Natural killer cell (primary cell): ENCODE measurements around the gene TANC1. TPM values are rescaled to one million over a fixed set of nuclear protein-coding genes. Genes with fewer than 3 reads are reported as not detected.

ENCODE experiments used
- ATAC-seq, 3 donors: fragments of 150-1000 bp in 2 of 3; fragments of 200-7000 bp in 1 of 3; cut with Tn5 transposase; 1 replicate in 1 of 3; 2 replicates in 2 of 3; pipeline ENCODE4 v1.10.0; 2021; ENCODE audit warnings: mild to moderate bottlenecking in 2 of 3, moderate library complexity in 2 of 3
- DNase-seq, 2 donors: peaks; one replicate each; pipeline versions ENCODE4 v3.0.0 to v3.0.0-alpha.2; 2013 to 2021; ENCODE audit warnings: mixed read lengths in 1 of 2
- H3K27ac ChIP-seq: one replicate; pipeline ENCODE4 v1.5.1; 2013; ENCODE audit warnings: mild to moderate bottlenecking, low read length
- H3K27me3 ChIP-seq: one replicate; pipeline ENCODE4 v1.6.1; 2013; ENCODE audit warnings: low read length; ENCODE audit not compliant: control insufficient read depth, insufficient read depth
- H3K36me3 ChIP-seq: one replicate; pipeline ENCODE4 v1.6.1; 2013; ENCODE audit warnings: low read length; ENCODE audit not compliant: control insufficient read depth, insufficient read depth
- H3K4me1 ChIP-seq: one replicate; pipeline ENCODE4 v1.6.1; 2013; ENCODE audit warnings: low read length; ENCODE audit not compliant: control insufficient read depth, insufficient read depth
- H3K4me3 ChIP-seq: one replicate; pipeline ENCODE4 v1.5.1; 2013; ENCODE audit warnings: low read length
- H3K9me3 ChIP-seq: one replicate; pipeline ENCODE4 v1.6.1; 2013; ENCODE audit warnings: low read length; ENCODE audit not compliant: control insufficient read depth, insufficient read depth
- H3K27ac Mint-ChIP-seq, 2 donors: one replicate each; pipeline ENCODE4 v1.8.0; 2022; ENCODE audit warnings: mild to moderate bottlenecking in 2 of 2, mixed read lengths in 2 of 2, moderate library complexity in 1 of 2
- H3K27me3 Mint-ChIP-seq, 2 donors: one replicate each; pipeline ENCODE4 v1.8.0; 2022; ENCODE audit warnings: low read depth in 2 of 2, mixed read lengths in 2 of 2
- H3K36me3 Mint-ChIP-seq: one replicate; pipeline ENCODE4 v1.8.0; 2022; ENCODE audit warnings: mixed read lengths
- H3K4me1 Mint-ChIP-seq, 2 donors: one replicate each; pipeline ENCODE4 v1.8.0; 2022; ENCODE audit warnings: mixed read lengths in 2 of 2
- H3K4me3 Mint-ChIP-seq: one replicate; pipeline ENCODE4 v1.8.0; 2022; ENCODE audit warnings: mild to moderate bottlenecking, moderate library complexity, mixed read lengths
- H3K9me3 Mint-ChIP-seq, 2 donors: one replicate each; pipeline ENCODE4 v1.8.0; 2022; ENCODE audit warnings: mixed read lengths in 2 of 2
- WGBS: methylation state at CpG from one replicate; pipeline ENCODE4 v1.1.7; 2013; ENCODE audit warnings: missing lambda C conversion rate; ENCODE audit not compliant: insufficient coverage; 5-methylcytosine and 5-hydroxymethylcytosine counted together
- intact Hi-C: fragments of 100-400 bp; cut with micrococcal nuclease; formaldehyde crosslinking; loops from one replicate; pipeline ENCODE4 v1.14.2; 2022
- total RNA-seq, 4 donors: library from RNA; stranded (reverse); fragments of 120-200 nt in 1 of 4; gene quantifications; one replicate each; pipeline versions ENCODE4 v1.2.3 to v1.2.4, GENCODE V29; 2013 to 2022
- TF ChIP-seq, protein P1 (sequence below): fragments of 200-600 bp; IDR thresholded peaks from one replicate; pipeline ENCODE4 v1.8.0; 2022; ENCODE audit warnings: antibody characterized with exemption

The TANC1 gene
- total RNA-seq, 3 donors from 2014 or later (not counting 1 experiment from before 2014, with no cell fraction given): 0.82 to 4.2 (median 1.1) TPM

DNA sequence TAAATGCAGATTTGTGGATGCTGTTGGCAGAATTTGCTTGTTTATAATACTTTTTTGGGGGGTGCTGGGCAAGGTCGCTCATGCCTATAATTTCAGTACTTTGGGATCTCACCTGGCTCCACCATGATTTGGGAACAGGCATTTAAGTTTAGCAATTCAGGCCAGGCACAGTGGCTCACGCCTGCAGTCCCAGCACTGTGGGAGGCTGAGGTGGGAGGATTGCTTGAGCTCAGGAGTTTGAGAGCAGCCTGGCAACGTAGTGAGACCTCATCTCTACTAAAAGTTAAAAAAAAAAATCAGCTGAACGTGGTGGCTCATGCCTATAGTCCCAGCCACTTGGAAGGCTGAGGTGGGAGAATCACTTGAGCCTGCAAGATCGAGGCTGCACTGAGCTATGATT is 20.7 kb downstream of the TANC1 start:
- no peaks in the 10 kb centered on the region for H3K4me1 Mint-ChIP-seq
- peaks cover 6 to 18% of the 10 kb centered on the region in 2 donors for H3K27me3 Mint-ChIP-seq
- H3K27ac ChIP-seq: no peak overlapping the region
- no peak overlapping the region for H3K27ac Mint-ChIP-seq
- H3K9me3 ChIP-seq: no peaks in the 10 kb centered on the region
- TF ChIP-seq, protein P1, sequence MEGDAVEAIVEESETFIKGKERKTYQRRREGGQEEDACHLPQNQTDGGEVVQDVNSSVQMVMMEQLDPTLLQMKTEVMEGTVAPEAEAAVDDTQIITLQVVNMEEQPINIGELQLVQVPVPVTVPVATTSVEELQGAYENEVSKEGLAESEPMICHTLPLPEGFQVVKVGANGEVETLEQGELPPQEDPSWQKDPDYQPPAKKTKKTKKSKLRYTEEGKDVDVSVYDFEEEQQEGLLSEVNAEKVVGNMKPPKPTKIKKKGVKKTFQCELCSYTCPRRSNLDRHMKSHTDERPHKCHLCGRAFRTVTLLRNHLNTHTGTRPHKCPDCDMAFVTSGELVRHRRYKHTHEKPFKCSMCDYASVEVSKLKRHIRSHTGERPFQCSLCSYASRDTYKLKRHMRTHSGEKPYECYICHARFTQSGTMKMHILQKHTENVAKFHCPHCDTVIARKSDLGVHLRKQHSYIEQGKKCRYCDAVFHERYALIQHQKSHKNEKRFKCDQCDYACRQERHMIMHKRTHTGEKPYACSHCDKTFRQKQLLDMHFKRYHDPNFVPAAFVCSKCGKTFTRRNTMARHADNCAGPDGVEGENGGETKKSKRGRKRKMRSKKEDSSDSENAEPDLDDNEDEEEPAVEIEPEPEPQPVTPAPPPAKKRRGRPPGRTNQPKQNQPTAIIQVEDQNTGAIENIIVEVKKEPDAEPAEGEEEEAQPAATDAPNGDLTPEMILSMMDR: no peak
- H3K36me3 Mint-ChIP-seq: no peaks in the 10 kb centered on the region
- 81% methylated on average over 4 of the region's 5 CpGs for WGBS
- H3K9me3 Mint-ChIP-seq: no peaks in the 10 kb centered on the region
- no peak for ATAC-seq
- intact Hi-C loops: no loop called here
- no peak overlapping the region for H3K4me3 ChIP-seq
- no peaks in the 10 kb centered on the region for H3K27me3 ChIP-seq
- DNase-seq: no peak
- no peaks in the 10 kb centered on the region for H3K36me3 ChIP-seq
- no peak overlapping the region for H3K4me3 Mint-ChIP-seq
- no peaks in the 10 kb centered on the region for H3K4me1 ChIP-seq

DNA sequence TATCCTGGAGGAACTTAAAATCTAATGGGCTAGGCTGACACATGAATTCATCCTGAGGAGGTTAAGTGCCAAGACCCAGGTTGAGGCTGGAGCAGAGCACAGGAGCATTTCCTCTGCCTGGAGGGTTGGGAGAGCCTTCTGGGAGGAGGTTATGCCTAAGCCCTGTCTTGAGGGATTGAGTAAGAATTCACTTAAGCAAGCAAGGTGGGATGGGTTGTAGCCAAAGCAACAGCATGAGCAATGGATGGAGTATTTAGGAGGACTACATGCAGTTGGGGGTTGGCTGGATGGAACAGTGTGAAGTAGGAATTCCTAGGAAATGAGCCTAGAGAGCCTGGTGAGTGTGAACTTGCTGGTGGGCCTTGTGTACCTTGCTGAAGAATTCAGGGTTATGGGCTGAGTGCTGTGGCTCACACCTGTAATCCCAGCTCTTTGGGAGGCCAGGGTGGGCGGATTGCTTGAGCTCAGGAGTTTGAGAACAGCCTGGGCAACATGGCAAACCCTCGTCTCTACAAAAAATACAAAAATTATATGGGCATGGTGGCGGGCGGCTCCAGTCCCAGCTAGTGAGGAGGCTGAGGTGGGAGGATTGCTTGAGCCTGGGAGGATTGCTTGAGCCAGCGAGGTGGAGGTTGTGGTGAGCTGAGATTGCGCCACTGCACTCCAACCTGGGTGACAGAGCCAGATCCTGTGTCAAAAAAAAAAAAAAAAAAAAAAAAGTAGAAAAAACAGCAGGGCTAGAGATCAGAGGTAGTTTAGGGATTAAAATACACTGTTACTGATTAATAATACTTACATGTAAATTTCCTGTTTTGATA is 22.2 kb downstream of the TANC1 start:
- Histone ChIP-seq H3K4me1 (no peaks in the 10 kb centered on the region), H3K9me3 (no peaks in the 10 kb centered on the region), H3K27ac (no peak overlapping the region), H3K27me3 (no peaks in the 10 kb centered on the region), H3K4me3 (no peak overlapping the region), H3K36me3 (no peaks in the 10 kb centered on the region)
- no peak overlapping the region for H3K4me3 Mint-ChIP-seq
- peaks cover 6 to 18% of the 10 kb centered on the region in 2 donors for H3K27me3 Mint-ChIP-seq
- TF ChIP-seq, protein P1: no peak
- intact Hi-C loops: no loop called here
- WGBS: 92% methylated on average over 6 of the region's 6 CpGs
- H3K27ac Mint-ChIP-seq: no peak overlapping the region
- H3K36me3 Mint-ChIP-seq: no peaks in the 10 kb centered on the region
- no peaks in the 10 kb centered on the region for H3K9me3 Mint-ChIP-seq
- ATAC-seq: no peak
- no peaks in the 10 kb centered on the region for H3K4me1 Mint-ChIP-seq
- DNase-seq: no peak

DNA sequence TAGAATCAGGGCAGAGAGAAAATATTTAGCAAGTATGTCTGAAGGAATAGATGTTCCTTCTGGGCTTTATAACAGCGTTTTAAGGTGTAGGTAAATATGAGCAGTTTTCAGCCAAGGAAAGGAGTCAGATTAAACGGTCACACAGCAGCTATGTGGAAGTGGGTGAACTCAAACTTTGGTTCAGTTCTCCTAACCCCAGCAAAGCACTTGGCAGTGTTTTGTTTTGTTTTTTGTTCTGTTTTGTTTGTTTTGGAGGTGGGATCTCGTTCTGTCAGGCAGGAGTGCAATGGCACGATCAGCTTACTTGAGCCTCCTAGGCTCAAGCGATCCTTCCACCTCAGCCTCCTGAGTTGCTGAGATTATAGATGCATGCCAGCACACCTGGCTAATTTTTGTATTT is 24.6 kb downstream of the TANC1 start:
- Histone ChIP-seq H3K9me3 (no peaks in the 10 kb centered on the region), H3K27me3 (no peaks in the 10 kb centered on the region), H3K4me3 (no peak overlapping the region), H3K4me1 (no peaks in the 10 kb centered on the region), H3K27ac (no peak overlapping the region), H3K36me3 (no peaks in the 10 kb centered on the region)
- Mint-ChIP-seq H3K4me3 (no peak overlapping the region), H3K36me3 (no peaks in the 10 kb centered on the region), H3K4me1 (no peaks in the 10 kb centered on the region), H3K9me3 (no peaks in the 10 kb centered on the region), H3K27ac (no peak overlapping the region), H3K27me3 (peaks cover 6 to 11% of the 10 kb centered on the region in 2 donors)
- DNase-seq (no peak), ATAC-seq (no peak)
- WGBS: 90% methylated on average over 5 of the region's 5 CpGs
- TF ChIP-seq, protein P1: no peak
- intact Hi-C loops: no loop called here
